Non-pigmented ciliary epithelial cell (primary cell): Measurements from ENCODE around the gene ARL11.

ENCODE experiments used
- DNase-seq: peaks from one replicate; pipeline ENCODE4 v3.0.0-alpha.2; 2010; ENCODE audit warnings: low read depth

ARL11 gene

GRCh38 chr13:49615836-49616675 lies 12.3 kb upstream of the ARL11 start:
- no peak for DNase-seq

DNA sequence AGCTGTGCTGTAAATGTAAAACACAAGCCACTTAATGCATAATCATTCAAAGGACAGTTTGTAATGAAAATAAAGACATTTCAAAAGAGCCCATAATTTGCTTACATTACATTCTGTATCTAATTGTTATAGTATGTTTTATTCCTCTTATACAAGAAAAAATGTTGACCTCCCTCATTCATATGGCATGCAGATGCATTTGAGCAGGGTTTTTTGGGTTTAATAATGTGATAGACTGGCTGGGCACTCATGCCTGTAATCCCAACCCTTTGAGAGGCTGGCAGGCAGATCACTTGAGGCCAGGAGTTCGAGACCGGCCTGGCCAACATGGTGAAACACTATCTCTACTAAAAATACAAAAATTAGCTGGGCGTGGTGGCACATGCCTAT lies 11.6 kb upstream of the ARL11 start:
- DNase-seq: no peak

- DNase-seq: no peak
These were observed 8.1 kb upstream of the ARL11 start for GRCh38 chr13:49620170-49620621.

GRCh38 chr13:49622174-49622946 lies 5.9 kb upstream of the ARL11 start:
- DNase-seq: no peak

DNA sequence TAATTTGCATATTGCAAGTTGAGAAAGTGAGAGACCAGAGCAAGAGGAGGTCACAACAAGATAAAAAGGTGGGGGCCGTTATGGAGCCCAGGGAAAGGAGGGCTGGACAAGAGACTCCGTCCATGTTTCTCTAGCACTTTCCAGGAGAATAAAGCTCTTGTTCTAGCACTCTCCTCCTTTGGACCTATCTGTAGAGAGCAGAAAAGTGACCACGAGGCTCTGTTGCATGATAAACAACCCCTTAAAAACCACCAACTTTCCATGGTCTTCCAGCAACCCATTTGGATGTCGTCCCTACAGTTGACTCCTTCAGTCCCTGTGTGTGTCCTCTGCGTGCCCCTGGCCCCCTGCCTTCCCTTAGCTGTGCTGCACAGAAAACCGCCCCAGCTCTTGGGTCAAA lies 4.1 kb upstream of the ARL11 start:
- no peak for DNase-seq

GRCh38 chr13:49625392-49626079 lies 2.8 kb upstream of the ARL11 start:
- no peak for DNase-seq

GRCh38 chr13:49629196-49629938 lies 1.1 kb downstream of the ARL11 start:
- no peak for DNase-seq

- no peak for DNase-seq
These were observed 1.6 kb downstream of the ARL11 start for GRCh38 chr13:49629947-49630346.

DNA sequence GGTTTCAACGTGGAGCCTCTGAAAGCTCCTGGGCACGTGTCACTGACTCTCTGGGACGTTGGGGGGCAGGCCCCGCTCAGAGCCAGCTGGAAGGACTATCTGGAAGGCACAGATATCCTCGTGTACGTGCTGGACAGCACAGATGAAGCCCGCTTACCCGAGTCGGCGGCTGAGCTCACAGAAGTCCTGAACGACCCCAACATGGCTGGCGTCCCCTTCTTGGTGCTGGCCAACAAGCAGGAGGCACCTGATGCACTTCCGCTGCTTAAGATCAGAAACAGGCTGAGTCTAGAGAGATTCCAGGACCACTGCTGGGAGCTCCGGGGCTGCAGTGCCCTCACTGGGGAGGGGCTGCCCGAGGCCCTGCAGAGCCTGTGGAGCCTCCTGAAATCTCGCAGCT lies 2.3 kb downstream of the ARL11 start:
- no peak for DNase-seq

- no peak for DNase-seq
These were observed 3.8 kb downstream of the ARL11 start for GRCh38 chr13:49632156-49632555.

GRCh38 chr13:49633710-49634109 lies 5.4 kb downstream of the ARL11 start:
- DNase-seq: no peak

DNA sequence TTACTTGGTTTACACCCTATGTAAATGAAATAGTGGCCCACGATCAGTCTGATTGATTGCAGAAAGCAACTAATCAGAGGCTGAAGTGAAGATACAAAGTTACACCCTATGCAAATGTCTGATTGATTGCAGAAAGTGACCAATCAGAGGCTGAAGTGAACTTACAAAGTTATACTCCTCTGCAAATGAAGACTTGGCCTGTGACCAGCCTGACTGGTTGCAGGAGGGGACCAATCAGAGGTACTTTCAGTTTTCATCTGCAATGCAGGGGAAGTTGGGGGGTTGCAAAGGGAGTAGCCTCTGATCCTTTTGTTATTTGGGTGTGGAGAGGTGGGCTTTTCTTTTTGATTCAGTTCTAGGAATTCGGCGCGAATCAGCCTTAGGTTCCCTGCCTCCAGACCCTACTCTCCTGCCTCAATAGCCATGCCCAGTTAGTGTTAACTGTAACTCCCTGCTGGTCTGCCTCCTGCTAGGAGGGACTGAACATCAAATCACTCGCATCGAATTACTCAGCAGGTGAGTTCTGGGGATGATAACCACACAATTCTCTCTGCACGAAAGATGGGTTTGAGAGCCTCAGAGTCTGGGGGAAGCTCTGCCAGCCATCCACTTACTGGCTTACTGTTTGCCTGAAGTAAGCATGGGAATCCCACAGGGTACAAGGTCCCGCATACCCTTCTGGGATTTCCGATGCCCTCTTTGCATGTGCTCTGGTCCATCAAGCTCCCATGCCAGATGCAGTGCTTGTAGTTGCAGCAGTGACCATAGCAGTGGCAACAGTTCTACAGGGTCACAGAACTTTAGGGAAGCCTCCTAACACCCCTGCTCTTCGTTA lies 7.5 kb downstream of the ARL11 start:
- no peak for DNase-seq

- no peak for DNase-seq
These were observed 8.4 kb downstream of the ARL11 start for GRCh38 chr13:49636705-49637104.

- no peak for DNase-seq
These were observed 9.9 kb downstream of the ARL11 start for GRCh38 chr13:49638030-49638743.

DNA sequence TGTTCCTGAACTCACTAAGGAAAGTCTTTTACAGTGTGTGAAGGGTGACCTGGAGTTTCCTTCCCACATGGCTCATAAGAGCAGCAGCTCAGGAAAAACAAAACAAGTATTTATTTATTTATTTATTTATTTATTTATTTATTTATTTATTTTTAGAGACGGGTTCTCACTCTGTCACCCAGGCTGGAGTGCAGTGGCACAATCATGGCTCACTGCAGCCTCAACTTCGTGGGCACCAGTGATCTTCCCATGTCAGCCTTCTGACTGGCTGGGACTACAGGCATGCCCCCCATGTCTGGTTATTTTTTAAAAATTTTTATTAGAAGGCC lies 10.4 kb downstream of the ARL11 start:
- no peak for DNase-seq

- DNase-seq: peak; percentile 72
These were observed 13.5 kb downstream of the ARL11 start for GRCh38 chr13:49641801-49642291.

DNA sequence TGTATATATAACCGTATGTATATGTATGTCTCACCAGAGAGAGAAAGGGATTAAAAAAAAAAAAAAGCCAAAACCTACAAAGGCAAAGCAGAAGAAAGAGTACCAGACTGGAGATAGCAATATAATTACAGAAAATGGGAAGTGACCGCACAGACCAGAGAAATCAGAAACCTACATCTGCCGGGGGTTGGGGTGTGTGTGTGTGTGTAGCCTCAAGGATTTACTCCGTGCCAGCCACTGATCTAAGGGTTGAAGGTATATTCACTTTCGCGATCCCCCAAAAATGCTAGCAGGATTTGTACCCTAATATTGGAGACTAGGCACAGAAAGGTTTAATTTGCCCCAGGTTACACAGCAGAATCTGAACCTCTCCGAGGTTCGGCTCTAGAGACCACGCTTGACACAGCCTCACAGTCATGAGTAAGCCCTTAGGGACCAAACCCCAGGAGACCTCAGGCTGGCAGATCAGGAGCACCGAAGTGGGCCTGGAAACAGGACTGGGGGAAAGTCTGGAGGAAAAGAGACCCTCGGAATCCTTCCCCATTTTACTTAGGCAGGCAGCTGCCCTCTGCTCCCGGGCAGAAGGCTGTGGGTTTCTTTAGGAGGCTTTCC lies 14.8 kb downstream of the ARL11 start:
- no peak for DNase-seq

DNA sequence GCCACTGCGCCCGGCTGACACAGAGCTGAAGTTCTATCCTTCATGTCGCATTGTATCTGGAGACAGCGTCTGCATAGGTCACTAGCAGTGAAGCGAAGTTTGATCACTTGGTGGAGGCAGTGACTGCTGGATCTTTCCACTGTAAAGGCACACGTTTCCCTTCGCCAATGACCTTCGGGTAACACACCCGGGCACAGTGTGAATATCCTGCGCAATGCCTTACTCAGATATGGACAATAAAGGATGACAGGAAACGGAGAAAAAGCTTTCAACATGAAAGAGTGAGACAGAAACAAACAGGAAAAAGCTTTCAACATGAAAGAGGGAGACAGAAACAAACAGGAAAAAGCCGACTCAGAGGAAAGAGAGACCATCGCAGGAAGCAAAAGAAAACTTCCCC lies 17.1 kb downstream of the ARL11 start:
- DNase-seq: no peak

GRCh38 chr13:49646688-49647087 lies 18.4 kb downstream of the ARL11 start:
- DNase-seq: no peak
